Measurements from ENCODE around the gene GPR142.

DNA sequence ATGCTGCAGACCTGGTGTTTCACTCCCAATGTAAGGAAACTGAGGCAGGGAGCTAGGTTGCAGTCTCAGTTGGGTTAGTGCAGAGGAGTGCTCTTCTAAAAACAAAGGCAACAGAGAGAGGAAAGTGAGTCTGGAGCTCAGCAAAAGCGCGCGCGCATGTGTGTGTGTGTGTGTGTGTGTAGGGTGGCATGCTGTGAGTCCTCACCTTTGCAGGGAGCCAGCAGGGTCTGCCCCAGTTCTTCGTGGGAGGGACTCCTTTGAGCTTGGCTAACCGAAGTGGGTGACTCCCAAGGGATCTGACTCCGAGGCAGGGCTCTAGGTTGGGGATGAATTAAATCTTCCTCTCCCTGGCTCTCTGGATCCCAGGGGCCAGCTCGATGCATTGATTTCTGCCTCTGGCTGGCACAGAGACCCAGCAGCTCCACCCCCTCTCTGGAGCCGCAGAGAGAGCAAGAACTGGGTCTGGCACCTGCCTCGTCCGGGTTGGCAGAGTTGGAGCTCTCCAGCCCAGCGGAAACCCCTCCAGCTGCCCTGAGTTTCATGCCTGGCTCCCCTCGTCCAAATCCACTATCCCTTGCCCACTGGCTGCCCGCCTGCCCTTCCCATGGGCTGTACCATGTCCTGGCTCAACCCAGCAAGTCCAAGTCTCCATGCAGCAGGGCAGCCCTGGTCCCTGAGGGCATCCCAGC is 4.4 kb upstream of the GPR142 start:
- TF ChIP-seq, protein P1, sequence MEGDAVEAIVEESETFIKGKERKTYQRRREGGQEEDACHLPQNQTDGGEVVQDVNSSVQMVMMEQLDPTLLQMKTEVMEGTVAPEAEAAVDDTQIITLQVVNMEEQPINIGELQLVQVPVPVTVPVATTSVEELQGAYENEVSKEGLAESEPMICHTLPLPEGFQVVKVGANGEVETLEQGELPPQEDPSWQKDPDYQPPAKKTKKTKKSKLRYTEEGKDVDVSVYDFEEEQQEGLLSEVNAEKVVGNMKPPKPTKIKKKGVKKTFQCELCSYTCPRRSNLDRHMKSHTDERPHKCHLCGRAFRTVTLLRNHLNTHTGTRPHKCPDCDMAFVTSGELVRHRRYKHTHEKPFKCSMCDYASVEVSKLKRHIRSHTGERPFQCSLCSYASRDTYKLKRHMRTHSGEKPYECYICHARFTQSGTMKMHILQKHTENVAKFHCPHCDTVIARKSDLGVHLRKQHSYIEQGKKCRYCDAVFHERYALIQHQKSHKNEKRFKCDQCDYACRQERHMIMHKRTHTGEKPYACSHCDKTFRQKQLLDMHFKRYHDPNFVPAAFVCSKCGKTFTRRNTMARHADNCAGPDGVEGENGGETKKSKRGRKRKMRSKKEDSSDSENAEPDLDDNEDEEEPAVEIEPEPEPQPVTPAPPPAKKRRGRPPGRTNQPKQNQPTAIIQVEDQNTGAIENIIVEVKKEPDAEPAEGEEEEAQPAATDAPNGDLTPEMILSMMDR (IDR thresholded peaks at IDR 0.05), result no peak
- no peak for TF ChIP-seq POLR2A (IDR thresholded peaks at IDR 0.05; ENCODE audit: low read depth)

Data from esophagus muscularis mucosa (tissue), 3 donors.